Neural cell (in vitro differentiated cells): ENCODE data around the gene ZCCHC14.

Source experiments
- EZH2 ChIP-seq: fragments of 200-600, 300-800 bp; shearing (Covaris generic), sonication (generic); IDR thresholded peaks from 2 replicates; pipeline ENCODE4 v1.6.1; 2014; ENCODE audit warnings: antibody characterized with exemption, low read length, borderline replicate concordance, mild to moderate bottlenecking; ENCODE audit not compliant: insufficient read depth, poor library complexity, severe bottlenecking
- TAF1 ChIP-seq: IDR thresholded peaks from 2 replicates; pipeline ENCODE4 v1.6.1; 2012; ENCODE audit warnings: low read depth
- TF ChIP-seq, protein P1 (sequence below): IDR thresholded peaks from 2 replicates; pipeline ENCODE4 v1.6.1; 2012; ENCODE audit warnings: borderline replicate concordance
- TF ChIP-seq, protein P2 (sequence below): fragments of 450-650 bp; IDR thresholded peaks from 2 replicates; pipeline ENCODE4 v1.5.1; 2014; ENCODE audit warnings: antibody characterized with exemption, mild to moderate bottlenecking, moderate library complexity; ENCODE audit not compliant: poor library complexity, severe bottlenecking

DNA sequence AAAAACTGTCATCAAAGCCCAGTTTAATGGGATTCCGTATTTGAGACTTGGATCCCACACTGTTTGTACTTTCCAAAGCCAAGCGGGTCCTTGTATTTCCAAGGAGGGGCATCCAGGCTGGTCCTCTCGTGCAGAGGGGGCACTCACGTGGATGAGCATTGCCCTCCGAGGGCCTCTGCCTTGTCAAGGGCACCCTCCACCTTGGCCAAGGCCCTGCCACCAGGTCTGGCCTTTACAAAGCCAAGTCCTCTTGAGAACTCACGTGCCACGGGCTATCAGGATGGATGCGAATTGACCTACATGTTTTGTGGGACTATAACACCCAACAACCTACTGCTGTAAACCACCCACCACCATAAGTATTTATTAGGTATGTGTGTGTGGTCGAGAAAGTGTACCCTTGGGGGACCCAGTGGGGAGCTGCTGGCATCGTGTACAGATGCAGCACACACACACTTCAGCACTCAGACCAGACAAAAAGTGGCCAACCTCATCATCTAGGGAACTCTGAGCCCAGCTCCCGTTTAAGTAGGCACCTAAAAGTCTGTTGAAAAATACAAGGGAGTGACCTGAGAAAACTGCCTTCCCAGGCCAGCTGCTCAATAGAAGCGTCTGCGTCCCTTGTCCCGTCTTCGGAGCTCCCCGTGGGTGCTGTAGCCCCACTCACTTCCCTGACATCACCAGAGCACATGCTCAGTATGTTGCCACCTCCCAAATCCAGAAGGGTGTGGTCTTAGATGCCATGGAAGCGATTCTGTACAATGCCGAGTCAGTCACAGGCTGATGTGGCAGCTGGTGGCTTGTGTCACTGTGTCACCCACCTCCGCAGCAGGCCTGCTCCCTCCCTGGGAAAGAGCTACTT, 87.8 kb downstream of the ZCCHC14 start:
- TF ChIP-seq, protein P1, sequence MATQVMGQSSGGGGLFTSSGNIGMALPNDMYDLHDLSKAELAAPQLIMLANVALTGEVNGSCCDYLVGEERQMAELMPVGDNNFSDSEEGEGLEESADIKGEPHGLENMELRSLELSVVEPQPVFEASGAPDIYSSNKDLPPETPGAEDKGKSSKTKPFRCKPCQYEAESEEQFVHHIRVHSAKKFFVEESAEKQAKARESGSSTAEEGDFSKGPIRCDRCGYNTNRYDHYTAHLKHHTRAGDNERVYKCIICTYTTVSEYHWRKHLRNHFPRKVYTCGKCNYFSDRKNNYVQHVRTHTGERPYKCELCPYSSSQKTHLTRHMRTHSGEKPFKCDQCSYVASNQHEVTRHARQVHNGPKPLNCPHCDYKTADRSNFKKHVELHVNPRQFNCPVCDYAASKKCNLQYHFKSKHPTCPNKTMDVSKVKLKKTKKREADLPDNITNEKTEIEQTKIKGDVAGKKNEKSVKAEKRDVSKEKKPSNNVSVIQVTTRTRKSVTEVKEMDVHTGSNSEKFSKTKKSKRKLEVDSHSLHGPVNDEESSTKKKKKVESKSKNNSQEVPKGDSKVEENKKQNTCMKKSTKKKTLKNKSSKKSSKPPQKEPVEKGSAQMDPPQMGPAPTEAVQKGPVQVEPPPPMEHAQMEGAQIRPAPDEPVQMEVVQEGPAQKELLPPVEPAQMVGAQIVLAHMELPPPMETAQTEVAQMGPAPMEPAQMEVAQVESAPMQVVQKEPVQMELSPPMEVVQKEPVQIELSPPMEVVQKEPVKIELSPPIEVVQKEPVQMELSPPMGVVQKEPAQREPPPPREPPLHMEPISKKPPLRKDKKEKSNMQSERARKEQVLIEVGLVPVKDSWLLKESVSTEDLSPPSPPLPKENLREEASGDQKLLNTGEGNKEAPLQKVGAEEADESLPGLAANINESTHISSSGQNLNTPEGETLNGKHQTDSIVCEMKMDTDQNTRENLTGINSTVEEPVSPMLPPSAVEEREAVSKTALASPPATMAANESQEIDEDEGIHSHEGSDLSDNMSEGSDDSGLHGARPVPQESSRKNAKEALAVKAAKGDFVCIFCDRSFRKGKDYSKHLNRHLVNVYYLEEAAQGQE: no peak
- TF ChIP-seq, protein P2, sequence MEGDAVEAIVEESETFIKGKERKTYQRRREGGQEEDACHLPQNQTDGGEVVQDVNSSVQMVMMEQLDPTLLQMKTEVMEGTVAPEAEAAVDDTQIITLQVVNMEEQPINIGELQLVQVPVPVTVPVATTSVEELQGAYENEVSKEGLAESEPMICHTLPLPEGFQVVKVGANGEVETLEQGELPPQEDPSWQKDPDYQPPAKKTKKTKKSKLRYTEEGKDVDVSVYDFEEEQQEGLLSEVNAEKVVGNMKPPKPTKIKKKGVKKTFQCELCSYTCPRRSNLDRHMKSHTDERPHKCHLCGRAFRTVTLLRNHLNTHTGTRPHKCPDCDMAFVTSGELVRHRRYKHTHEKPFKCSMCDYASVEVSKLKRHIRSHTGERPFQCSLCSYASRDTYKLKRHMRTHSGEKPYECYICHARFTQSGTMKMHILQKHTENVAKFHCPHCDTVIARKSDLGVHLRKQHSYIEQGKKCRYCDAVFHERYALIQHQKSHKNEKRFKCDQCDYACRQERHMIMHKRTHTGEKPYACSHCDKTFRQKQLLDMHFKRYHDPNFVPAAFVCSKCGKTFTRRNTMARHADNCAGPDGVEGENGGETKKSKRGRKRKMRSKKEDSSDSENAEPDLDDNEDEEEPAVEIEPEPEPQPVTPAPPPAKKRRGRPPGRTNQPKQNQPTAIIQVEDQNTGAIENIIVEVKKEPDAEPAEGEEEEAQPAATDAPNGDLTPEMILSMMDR: no peak
- TF ChIP-seq TAF1 (no peak), EZH2 (no peak)
